Osteoblast (primary cell): ENCODE data around the gene FAS. TPM values are rescaled to one million over a fixed set of nuclear protein-coding genes. Genes with fewer than 3 reads are reported as not detected.

Source experiments
- DNase-seq: peaks from one replicate; pipeline ENCODE4 v3.0.0; 2011; ENCODE audit warnings: low spot score, mixed read lengths; ENCODE audit not compliant: insufficient read length; ENCODE audit errors: missing footprints
- H2AFZ ChIP-seq: 2 replicates; pipeline ENCODE4 v1.6.0; 2011; ENCODE audit warnings: mild to moderate bottlenecking, low read length
- H3K27ac ChIP-seq: 2 replicates; pipeline ENCODE4 v1.5.1; 2011; ENCODE audit warnings: mild to moderate bottlenecking, low read depth, low read length, moderate library complexity
- H3K27me3 ChIP-seq: 2 replicates; pipeline ENCODE4 v1.6.0; 2012; ENCODE audit warnings: mild to moderate bottlenecking, control low read depth, inconsistent platforms, low read length, moderate library complexity; ENCODE audit not compliant: insufficient read depth
- H3K36me3 ChIP-seq: 2 replicates; pipeline ENCODE4 v1.5.1; 2011; ENCODE audit warnings: mild to moderate bottlenecking, low read length, control low read depth, moderate library complexity; ENCODE audit not compliant: insufficient read depth
- H3K4me1 ChIP-seq: 2 replicates; pipeline ENCODE4 v1.5.1; 2011; ENCODE audit warnings: mild to moderate bottlenecking, low read length, control low read depth, moderate library complexity; ENCODE audit not compliant: insufficient read depth
- H3K4me2 ChIP-seq: 2 replicates; pipeline ENCODE4 v1.6.0; 2011; ENCODE audit warnings: mild to moderate bottlenecking, low read length; ENCODE audit not compliant: insufficient read depth
- H3K4me3 ChIP-seq: fragments of 200-600 bp; sonication (generic); 3 replicates; pipeline ENCODE4 v1.5.1; 2012; ENCODE audit warnings: mild to moderate bottlenecking, low read length, inconsistent platforms; ENCODE audit not compliant: insufficient read depth
- H3K79me2 ChIP-seq: 2 replicates; pipeline ENCODE4 v1.6.0; 2012; ENCODE audit warnings: mild to moderate bottlenecking, low read length, control low read depth, inconsistent platforms; ENCODE audit not compliant: insufficient read depth
- H3K9me3 ChIP-seq: 2 replicates; pipeline ENCODE4 v1.5.1; 2011; ENCODE audit warnings: low read depth, low read length, control low read depth
- H4K20me1 ChIP-seq: 2 replicates; pipeline ENCODE4 v1.6.0; 2012; ENCODE audit warnings: mild to moderate bottlenecking, low read length, control low read depth; ENCODE audit not compliant: insufficient read depth
- CTCF ChIP-seq: IDR thresholded peaks from 2 replicates; pipeline ENCODE4 v1.5.1; 2011; ENCODE audit warnings: mild to moderate bottlenecking, low read depth, low read length, moderate library complexity; ENCODE audit errors: extremely low read depth
- total RNA-seq: library from RNA; depleted of rRNA; stranded (reverse); fragments of >200 nt; gene quantifications from 2 replicates; pipeline ENCODE4 v1.2.3, GENCODE V29; 2012

The FAS gene
- total RNA-seq, 1 donor = 49.6 TPM

- Histone ChIP-seq H3K9me3 (no peaks in the 10 kb centered on the region), H3K4me3 (no peak overlapping the region), H2AFZ (no peak overlapping the region), H4K20me1 (no peaks in the 10 kb centered on the region), H3K36me3 (peaks cover 29% of the 10 kb centered on the region), H3K27ac (no peak overlapping the region), H3K27me3 (no peaks in the 10 kb centered on the region), H3K79me2 (no peaks in the 10 kb centered on the region), H3K4me1 (no peaks in the 10 kb centered on the region), H3K4me2 (no peak overlapping the region)
- TF ChIP-seq CTCF = no peak
- no peak for DNase-seq
Measured at GRCh38 chr10:89022734-89023133, 32.1 kb downstream of the FAS start.

DNA sequence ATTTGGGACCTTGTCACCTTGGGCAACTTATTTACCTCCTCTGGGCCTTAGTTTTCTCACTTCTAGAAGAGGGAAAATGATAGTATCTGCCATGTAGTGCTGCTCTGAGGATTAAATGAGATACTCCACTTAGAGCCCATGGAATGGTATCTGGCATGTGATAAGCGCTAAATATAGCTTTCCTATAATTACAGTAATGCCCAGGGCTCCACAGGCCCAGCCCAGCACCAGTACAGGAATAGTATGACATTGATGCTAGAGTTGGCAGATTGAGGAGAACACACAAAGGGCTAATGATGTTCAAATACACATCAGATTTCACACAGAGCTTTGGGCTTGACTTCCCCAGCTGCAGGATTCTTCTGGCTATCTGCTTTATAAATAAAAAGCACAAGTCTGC lies 34.9 kb downstream of the FAS start:
- no peak overlapping the region for H3K4me3 ChIP-seq
- H3K27me3 ChIP-seq = no peaks in the 10 kb centered on the region
- H3K4me2 ChIP-seq = no peak overlapping the region
- H4K20me1 ChIP-seq = no peaks in the 10 kb centered on the region
- H3K36me3 ChIP-seq = peaks cover 10% of the 10 kb centered on the region
- H2AFZ ChIP-seq = no peak overlapping the region
- no peak for TF ChIP-seq CTCF
- no peak for DNase-seq
- no peak overlapping the region for H3K27ac ChIP-seq
- H3K79me2 ChIP-seq = no peaks in the 10 kb centered on the region
- H3K9me3 ChIP-seq = no peaks in the 10 kb centered on the region
- peaks cover 3% of the 10 kb centered on the region for H3K4me1 ChIP-seq

DNA sequence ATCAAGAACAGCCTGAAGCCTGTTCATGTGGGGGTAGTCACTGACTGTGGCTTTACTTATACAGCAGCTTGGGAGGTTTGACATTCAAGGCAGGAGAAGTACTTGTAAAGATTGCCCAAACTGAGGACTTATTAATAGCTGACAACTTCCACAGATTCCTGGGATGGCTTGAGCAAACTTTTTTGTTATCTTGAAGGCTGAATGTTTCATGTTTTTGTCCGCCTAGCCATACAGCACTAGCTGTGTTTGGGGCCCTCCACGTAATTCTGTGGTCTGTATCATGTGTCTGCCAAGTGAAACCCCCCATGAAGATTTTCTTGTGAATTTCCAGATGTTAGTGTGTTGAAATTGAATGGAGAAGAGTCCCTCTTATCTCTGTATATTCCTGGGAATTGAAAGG lies 38.6 kb downstream of the FAS start:
- H3K36me3 ChIP-seq = peaks cover under 1% of the 10 kb centered on the region
- no peaks in the 10 kb centered on the region for H3K79me2 ChIP-seq
- H3K27me3 ChIP-seq = no peaks in the 10 kb centered on the region
- DNase-seq = no peak
- no peak overlapping the region for H2AFZ ChIP-seq
- TF ChIP-seq CTCF = no peak
- no peaks in the 10 kb centered on the region for H3K9me3 ChIP-seq
- no peak overlapping the region for H3K4me3 ChIP-seq
- H3K27ac ChIP-seq = no peak overlapping the region
- no peak overlapping the region for H3K4me2 ChIP-seq
- no peaks in the 10 kb centered on the region for H4K20me1 ChIP-seq
- peaks cover 18% of the 10 kb centered on the region for H3K4me1 ChIP-seq

- no peaks in the 10 kb centered on the region for H3K9me3 ChIP-seq
Measured at GRCh38 chr10:89029785-89030437, 39.3 kb downstream of the FAS start.

More at GRCh38 chr10:89029785-89030437, 39.3 kb downstream of the FAS start:
- Histone ChIP-seq H3K4me1 (peaks cover 18% of the 10 kb centered on the region), H2AFZ (peak overlapping the region; percentile 32), H3K4me2 (peak overlapping the region; percentile 73), H3K79me2 (no peaks in the 10 kb centered on the region), H3K27me3 (no peaks in the 10 kb centered on the region), H3K36me3 (no peaks in the 10 kb centered on the region), H4K20me1 (no peaks in the 10 kb centered on the region), H3K4me3 (peak overlapping the region; percentile 18), H3K27ac (no peak overlapping the region)
- peak; percentile 87 for TF ChIP-seq CTCF
- no peak for DNase-seq
